Hepatocyte (in vitro differentiated cells): ENCODE data around the gene TMCC3. TPM values are rescaled to one million over a fixed set of nuclear protein-coding genes. Genes with fewer than 3 reads are reported as not detected.

Experiments used
- DNase-seq: peaks from one replicate; pipeline ENCODE4 v3.0.0-alpha.2; 2016; ENCODE audit warnings: low spot score
- H2AFZ ChIP-seq: fragments of 200-600 bp; sonication (generic); 2 replicates; pipeline ENCODE4 v1.6.0; 2016; ENCODE audit warnings: antibody characterized with exemption, mild to moderate bottlenecking
- H3K27ac ChIP-seq: fragments of 200-600 bp; sonication (generic); 2 replicates; pipeline ENCODE4 v1.5.1; 2016; ENCODE audit warnings: mild to moderate bottlenecking
- H3K27me3 ChIP-seq: fragments of 200-600 bp; sonication (generic); 2 replicates; pipeline ENCODE4 v1.6.1; 2016
- H3K36me3 ChIP-seq: fragments of 200-600 bp; sonication (generic); replicated peaks from 2 replicates; pipeline ENCODE4 v1.5.1; 2016; ENCODE audit warnings: low read depth; ENCODE audit not compliant: insufficient read depth
- H3K4me1 ChIP-seq: fragments of 200-600 bp; sonication (generic); 2 replicates; pipeline ENCODE4 v1.5.1; 2016; ENCODE audit warnings: mild to moderate bottlenecking, moderate library complexity; ENCODE audit not compliant: insufficient read depth
- H3K4me2 ChIP-seq: fragments of 200-600 bp; sonication (generic); 2 replicates; pipeline ENCODE4 v1.6.0; 2016
- H3K4me3 ChIP-seq: fragments of 200-600 bp; sonication (generic); 2 replicates; pipeline ENCODE4 v1.5.1; 2016; ENCODE audit warnings: mild to moderate bottlenecking
- H3K79me2 ChIP-seq: fragments of 200-600 bp; sonication (generic); 2 replicates; pipeline ENCODE4 v1.6.0; 2017; ENCODE audit warnings: mild to moderate bottlenecking
- H3K9me2 ChIP-seq: fragments of 200-600 bp; sonication (generic); replicated peaks from 2 replicates; pipeline ENCODE4 v1.6.0; 2017; ENCODE audit warnings: mild to moderate bottlenecking; ENCODE audit not compliant: insufficient read depth
- H3K9me3 ChIP-seq: fragments of 200-600 bp; sonication (generic); 2 replicates; pipeline ENCODE4 v1.5.1; 2016; ENCODE audit warnings: low read depth, mild to moderate bottlenecking
- H4K20me1 ChIP-seq: fragments of 200-600 bp; sonication (generic); 2 replicates; pipeline ENCODE4 v1.6.0; 2016; ENCODE audit warnings: mild to moderate bottlenecking; ENCODE audit not compliant: insufficient read depth, poor library complexity, severe bottlenecking
- EZH2 ChIP-seq: fragments of 200-600 bp; sonication (generic); IDR thresholded peaks from 2 replicates; pipeline ENCODE4 v1.6.1; 2016; ENCODE audit warnings: antibody characterized with exemption, mild to moderate bottlenecking, borderline replicate concordance
- EZH2phosphoT487 ChIP-seq: fragments of 200-600 bp; sonication (generic); IDR thresholded peaks from one replicate; pipeline ENCODE4 v1.6.1; 2018; ENCODE audit warnings: antibody characterized with exemption, mild to moderate bottlenecking, low read depth, moderate library complexity; ENCODE audit not compliant: unreplicated experiment, severe bottlenecking
- WGBS: methylation state at CpG from one replicate; pipeline ENCODE4 v1.1.6; 2016; ENCODE audit warnings: low lambda C conversion rate; ENCODE audit errors: missing lambda C conversion rate; 5-methylcytosine and 5-hydroxymethylcytosine counted together
- polyA plus RNA-seq: library from polyadenylated mRNA; unstranded; fragments of >200 nt; fragmentation: Nextera tagmentation; extraction: Ambion mirVana; gene quantifications from 2 replicates; pipeline ENCODE4 v1.2.1, GENCODE V29; 2016
- total RNA-seq: library from RNA; depleted of rRNA; stranded (reverse); fragments of >200 nt; gene quantifications from 2 replicates; pipeline ENCODE4 v1.2.3, GENCODE V29; 2014
- TF ChIP-seq, protein P1 (sequence below): fragments of 200-600 bp; sonication (generic); IDR thresholded peaks from 2 replicates; pipeline ENCODE4 v1.5.1; 2016; ENCODE audit warnings: antibody characterized with exemption, mild to moderate bottlenecking; ENCODE audit not compliant: poor library complexity

Gene TMCC3
- total and polyA plus RNA-seq, 2 experiments from 2014 or later, result 4.0 to 7.8 TPM

DNA sequence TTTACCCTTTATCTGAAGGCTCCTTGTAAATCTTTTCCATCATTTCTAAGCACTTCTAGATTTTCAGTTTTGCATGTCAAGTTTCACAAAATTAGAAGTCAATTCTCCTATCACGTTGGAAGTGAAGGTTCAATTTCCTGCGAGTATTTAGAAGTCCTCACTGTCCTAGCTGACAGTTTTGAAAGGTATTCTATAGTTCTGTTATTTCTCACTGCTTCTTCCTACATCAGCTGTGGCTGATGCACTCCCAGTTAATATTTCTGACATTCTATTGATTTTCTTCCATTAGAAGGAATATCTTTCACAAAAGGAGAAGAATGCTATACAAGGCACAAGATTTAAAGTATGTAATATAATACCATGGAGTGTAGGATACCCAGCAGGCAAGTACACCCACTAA lies 15.8 kb upstream of the TMCC3 start:
- no peak overlapping the region for H3K27ac ChIP-seq
- no peak overlapping the region for H3K4me2 ChIP-seq
- no peaks in the 10 kb centered on the region for H3K79me2 ChIP-seq
- TF ChIP-seq, protein P1, sequence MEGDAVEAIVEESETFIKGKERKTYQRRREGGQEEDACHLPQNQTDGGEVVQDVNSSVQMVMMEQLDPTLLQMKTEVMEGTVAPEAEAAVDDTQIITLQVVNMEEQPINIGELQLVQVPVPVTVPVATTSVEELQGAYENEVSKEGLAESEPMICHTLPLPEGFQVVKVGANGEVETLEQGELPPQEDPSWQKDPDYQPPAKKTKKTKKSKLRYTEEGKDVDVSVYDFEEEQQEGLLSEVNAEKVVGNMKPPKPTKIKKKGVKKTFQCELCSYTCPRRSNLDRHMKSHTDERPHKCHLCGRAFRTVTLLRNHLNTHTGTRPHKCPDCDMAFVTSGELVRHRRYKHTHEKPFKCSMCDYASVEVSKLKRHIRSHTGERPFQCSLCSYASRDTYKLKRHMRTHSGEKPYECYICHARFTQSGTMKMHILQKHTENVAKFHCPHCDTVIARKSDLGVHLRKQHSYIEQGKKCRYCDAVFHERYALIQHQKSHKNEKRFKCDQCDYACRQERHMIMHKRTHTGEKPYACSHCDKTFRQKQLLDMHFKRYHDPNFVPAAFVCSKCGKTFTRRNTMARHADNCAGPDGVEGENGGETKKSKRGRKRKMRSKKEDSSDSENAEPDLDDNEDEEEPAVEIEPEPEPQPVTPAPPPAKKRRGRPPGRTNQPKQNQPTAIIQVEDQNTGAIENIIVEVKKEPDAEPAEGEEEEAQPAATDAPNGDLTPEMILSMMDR, result no peak
- TF ChIP-seq EZH2, result no peak
- no peak for TF ChIP-seq EZH2phosphoT487
- WGBS, result 77% methylated on average over 2 of the region's 2 CpGs
- no peaks in the 10 kb centered on the region for H3K9me2 ChIP-seq
- no peak for DNase-seq
- no peaks in the 10 kb centered on the region for H4K20me1 ChIP-seq
- no peaks in the 10 kb centered on the region for H3K27me3 ChIP-seq
- no peaks in the 10 kb centered on the region for H3K9me3 ChIP-seq
- no peaks in the 10 kb centered on the region for H3K4me1 ChIP-seq
- H3K36me3 ChIP-seq, result no peaks in the 10 kb centered on the region
- no peak overlapping the region for H3K4me3 ChIP-seq
- H2AFZ ChIP-seq, result no peak overlapping the region

DNA sequence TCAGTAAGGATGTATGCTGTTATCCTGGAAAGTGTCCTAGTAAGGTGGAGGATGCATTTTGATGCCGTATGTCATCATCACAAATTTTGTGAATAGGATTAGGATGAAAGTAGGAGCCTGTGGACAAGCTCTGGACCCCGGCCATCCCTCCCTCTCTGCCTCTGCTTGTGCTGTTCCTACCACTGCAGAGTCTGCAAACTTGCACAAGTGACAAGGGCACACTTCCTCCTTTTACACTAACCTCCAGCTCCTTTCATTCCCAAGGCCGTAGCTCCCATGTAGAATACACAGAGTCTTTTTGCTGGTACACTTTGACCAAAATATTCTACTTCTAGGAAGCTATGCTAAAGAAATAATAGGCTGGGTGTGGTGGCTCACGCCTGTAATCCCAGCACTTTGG lies 13.3 kb upstream of the TMCC3 start:
- Histone ChIP-seq H3K4me2 (no peak overlapping the region), H3K27me3 (no peaks in the 10 kb centered on the region), H2AFZ (no peak overlapping the region), H3K4me3 (no peak overlapping the region), H3K79me2 (no peaks in the 10 kb centered on the region), H3K36me3 (no peaks in the 10 kb centered on the region), H3K27ac (no peak overlapping the region), H3K9me3 (no peaks in the 10 kb centered on the region), H3K4me1 (no peaks in the 10 kb centered on the region), H4K20me1 (no peaks in the 10 kb centered on the region), H3K9me2 (no peaks in the 10 kb centered on the region)
- 94% methylated on average over 4 of the region's 4 CpGs for WGBS
- DNase-seq, result no peak
- TF ChIP-seq EZH2, result no peak
- no peak for TF ChIP-seq EZH2phosphoT487
- TF ChIP-seq, protein P1, result no peak

DNA sequence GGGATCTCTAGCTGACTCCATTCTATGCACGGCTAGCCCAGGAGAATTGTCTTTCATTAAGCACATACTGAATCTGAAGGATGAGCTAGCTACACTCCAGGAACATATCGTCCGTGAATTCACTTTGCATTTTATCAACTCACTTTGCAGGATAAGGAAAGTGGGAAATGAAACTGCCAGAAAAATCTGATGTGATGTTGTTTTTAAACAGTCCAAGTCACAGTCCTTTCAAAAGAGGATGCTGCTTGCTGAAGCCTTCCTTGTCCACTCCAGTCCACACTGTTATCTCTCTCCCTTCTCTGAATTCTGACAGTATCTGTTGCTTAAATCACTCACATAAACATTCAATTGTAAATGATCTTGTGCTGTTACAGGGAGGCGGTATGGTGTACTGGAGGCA lies 12.7 kb upstream of the TMCC3 start:
- no peaks in the 10 kb centered on the region for H3K79me2 ChIP-seq
- H3K36me3 ChIP-seq, result no peaks in the 10 kb centered on the region
- no peaks in the 10 kb centered on the region for H4K20me1 ChIP-seq
- H3K9me3 ChIP-seq, result no peaks in the 10 kb centered on the region
- no peak overlapping the region for H3K27ac ChIP-seq
- 68% methylated on average over 4 of the region's 4 CpGs for WGBS
- H3K4me2 ChIP-seq, result no peak overlapping the region
- H3K4me1 ChIP-seq, result no peaks in the 10 kb centered on the region
- H3K9me2 ChIP-seq, result no peaks in the 10 kb centered on the region
- no peak overlapping the region for H2AFZ ChIP-seq
- H3K27me3 ChIP-seq, result no peaks in the 10 kb centered on the region
- TF ChIP-seq EZH2 (no peak), EZH2phosphoT487 (no peak)
- TF ChIP-seq, protein P1, result no peak
- no peak overlapping the region for H3K4me3 ChIP-seq
- no peak for DNase-seq

DNA sequence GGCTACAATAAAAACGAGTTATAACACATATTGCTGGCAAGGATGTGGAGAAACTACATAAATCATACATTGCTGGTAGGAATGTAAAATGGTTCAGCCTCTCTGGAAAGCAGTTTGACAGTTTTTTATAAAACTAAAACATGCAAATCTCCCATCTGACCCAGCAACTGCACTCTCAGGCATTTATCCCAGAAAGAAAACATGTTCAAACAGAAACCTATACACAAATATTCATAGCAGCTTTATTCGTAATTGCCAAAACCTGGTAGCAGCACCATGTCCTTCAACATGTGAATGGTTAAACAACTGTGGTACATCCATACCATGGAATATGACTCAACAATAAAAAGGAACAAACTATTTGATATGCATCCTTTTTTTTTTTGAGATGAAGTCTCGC lies 10.1 kb upstream of the TMCC3 start:
- H4K20me1 ChIP-seq, result no peaks in the 10 kb centered on the region
- H3K27ac ChIP-seq, result no peak overlapping the region
- H3K27me3 ChIP-seq, result no peaks in the 10 kb centered on the region
- H3K4me3 ChIP-seq, result no peak overlapping the region
- H2AFZ ChIP-seq, result no peak overlapping the region
- H3K4me1 ChIP-seq, result no peaks in the 10 kb centered on the region
- H3K36me3 ChIP-seq, result no peaks in the 10 kb centered on the region
- DNase-seq, result no peak
- no peak overlapping the region for H3K4me2 ChIP-seq
- 77% methylated on average over 3 of the region's 3 CpGs for WGBS
- H3K9me3 ChIP-seq, result no peaks in the 10 kb centered on the region
- H3K79me2 ChIP-seq, result no peaks in the 10 kb centered on the region
- TF ChIP-seq EZH2 (no peak), EZH2phosphoT487 (no peak)
- TF ChIP-seq, protein P1, result no peak
- H3K9me2 ChIP-seq, result no peaks in the 10 kb centered on the region
